AG09319 (cell line): ENCODE results near the gene NOL4L.

Experiments used
- DNase-seq: peaks from one replicate; pipeline ENCODE4 v3.0.0-alpha.2; 2010; ENCODE audit warnings: low read depth; ENCODE audit errors: extremely low read depth
- TF ChIP-seq, protein P1 (sequence below): IDR thresholded peaks from 2 replicates; pipeline ENCODE4 v1.5.1; 2011; ENCODE audit warnings: low read depth, mild to moderate bottlenecking, inconsistent platforms, low read length, moderate library complexity

NOL4L gene

DNA sequence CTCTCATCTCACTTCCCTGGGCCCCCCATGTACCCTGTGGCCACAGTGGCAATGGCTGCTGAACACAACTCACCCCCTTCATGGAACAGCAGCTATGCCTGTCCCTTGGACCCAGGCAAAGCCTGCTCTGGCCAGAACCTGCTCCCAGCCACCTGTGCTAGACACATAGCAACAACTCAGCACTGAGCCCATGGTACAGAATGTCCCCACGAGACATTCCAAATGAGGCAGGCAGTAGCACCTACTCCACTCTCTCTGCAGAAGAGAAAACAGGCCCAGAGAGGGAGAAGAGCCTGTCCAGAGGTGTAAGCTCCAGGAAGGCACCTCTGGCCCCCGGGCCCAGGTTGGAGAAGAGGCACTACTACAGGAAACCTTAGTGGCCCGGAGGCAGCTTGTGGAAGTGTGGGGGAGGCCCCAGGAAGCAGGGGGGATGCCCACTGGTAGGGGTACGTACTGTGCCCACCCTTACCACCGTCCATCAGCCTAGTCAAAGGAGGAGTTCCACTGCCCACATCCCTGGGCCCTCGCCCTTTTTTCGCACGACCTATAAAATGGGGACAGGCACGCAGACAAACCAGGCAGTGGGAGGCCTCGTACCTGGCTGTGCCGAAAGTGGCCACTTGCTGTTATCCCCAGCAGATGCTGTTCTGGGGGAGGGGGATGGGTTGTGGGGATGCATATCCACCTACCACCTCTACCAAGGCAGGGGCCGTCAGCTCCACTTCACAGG is 129.8 kb downstream of the NOL4L start:
- DNase-seq = no peak
- TF ChIP-seq, protein P1, sequence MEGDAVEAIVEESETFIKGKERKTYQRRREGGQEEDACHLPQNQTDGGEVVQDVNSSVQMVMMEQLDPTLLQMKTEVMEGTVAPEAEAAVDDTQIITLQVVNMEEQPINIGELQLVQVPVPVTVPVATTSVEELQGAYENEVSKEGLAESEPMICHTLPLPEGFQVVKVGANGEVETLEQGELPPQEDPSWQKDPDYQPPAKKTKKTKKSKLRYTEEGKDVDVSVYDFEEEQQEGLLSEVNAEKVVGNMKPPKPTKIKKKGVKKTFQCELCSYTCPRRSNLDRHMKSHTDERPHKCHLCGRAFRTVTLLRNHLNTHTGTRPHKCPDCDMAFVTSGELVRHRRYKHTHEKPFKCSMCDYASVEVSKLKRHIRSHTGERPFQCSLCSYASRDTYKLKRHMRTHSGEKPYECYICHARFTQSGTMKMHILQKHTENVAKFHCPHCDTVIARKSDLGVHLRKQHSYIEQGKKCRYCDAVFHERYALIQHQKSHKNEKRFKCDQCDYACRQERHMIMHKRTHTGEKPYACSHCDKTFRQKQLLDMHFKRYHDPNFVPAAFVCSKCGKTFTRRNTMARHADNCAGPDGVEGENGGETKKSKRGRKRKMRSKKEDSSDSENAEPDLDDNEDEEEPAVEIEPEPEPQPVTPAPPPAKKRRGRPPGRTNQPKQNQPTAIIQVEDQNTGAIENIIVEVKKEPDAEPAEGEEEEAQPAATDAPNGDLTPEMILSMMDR = no peak

DNA sequence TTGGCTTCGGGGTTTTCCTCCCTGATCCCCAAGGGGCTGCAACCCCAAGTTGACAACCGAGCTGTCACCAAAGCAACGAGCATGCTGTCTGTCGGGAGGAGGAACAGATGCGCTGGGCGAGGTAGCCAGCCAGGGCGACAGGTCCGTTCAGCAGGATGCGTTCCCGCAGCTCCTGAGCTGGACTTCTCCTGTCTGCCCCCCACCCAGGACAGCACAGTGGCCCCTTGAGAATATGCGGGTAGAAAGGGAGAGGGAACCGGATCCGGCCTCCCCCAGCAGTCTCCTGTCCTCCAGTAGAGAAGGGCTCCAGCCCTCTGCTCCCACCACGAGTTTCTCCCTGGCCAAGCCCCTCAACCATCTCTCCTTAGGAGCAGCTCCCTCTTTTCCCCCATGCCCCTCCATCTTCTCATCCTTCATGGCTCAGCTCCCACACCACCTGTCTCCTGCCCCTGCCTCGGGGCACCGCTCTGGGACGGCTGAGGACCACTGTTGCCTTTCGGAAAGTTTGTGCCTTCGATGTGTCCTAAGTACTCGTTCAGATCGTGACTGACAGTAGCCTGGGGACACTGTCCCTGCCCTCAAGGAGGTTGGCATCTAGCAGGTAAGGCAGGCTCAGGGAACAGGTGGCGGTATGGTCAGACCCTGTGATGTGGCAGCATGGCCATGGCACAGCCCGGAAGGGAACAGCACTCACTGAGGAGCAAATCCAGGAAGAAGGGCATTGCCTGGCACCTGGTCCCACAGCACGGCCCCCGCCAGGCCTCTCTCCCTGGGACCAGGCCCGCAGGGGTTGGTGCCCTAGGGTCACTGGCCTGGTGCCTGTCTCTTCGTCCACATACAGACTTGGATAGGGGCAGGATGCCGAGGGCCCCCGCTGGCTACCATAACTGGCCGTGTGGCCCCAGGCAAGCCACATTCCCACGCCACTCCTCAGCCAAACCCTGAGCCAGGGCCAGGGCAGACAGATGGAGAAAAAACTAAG is 130.7 kb downstream of the NOL4L start:
- no peak for DNase-seq
- TF ChIP-seq, protein P1 = no peak

DNA sequence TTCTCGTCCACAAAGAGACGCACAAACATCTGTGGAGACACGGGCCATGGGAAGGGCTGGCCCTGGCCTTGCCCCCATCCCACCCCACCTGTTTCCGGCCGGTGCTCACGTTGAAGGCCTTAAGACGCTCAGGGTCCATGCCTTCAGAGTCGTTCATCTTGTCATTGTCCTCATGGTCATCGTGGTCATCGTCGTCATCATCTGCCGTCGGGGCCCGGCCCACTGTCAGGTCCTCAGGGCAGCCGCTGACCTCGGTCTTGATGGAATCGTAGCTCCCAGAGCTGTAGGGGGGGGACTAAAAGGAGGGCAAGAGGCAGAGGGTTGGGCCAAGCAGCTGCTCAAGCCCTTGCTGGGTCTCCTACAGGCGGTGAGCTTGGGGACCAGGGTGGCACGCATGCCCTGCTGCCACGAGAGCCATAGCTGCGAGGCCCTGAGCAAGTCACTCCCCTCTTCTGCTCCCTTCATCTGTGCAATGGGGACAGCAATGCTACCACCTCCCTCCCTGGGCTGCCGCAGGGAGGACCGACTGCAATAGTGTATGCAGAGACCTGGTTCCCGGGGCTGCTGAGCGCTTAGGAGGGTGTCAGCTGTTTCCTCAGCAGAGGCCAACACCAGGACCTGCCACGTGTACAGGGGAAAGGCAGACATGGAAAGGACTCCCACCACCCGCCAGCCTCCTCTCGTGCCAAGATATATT is 131.5 kb downstream of the NOL4L start:
- TF ChIP-seq, protein P1 = no peak
- DNase-seq = no peak

DNA sequence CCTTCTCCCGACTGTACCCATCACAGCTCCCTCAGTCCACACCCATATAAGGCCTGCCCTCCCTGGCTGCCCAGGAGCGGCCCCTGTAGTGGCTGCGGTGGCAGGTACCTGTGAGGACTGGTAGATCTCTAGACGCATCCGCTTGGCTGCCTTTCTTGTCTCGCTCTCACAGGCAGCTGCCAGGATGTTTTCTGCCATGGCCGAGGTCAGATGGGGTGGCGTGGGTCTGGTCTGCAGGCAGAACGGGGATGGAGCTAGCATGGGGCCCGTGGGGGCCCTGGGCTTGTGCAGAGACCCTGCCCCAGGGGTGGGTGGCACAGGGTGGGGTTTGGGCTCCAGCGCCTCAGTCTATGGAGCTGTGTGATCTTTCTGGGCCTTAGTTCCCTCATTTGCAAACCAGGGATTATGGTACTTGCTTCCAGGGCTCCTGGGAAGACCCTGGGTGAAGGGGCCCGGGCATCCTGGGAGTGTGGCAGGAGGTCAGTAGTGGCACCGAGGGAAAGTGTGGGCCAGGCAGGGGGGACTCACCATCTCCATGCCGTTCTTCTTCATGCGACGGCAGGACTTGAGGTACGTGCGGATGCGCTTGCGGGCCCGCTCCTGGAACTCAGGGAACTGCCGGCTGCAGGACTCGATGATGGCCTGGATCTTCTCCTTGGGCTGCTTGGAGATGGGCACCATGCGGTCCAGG is 132.2 kb downstream of the NOL4L start:
- TF ChIP-seq, protein P1 = no peak
- no peak for DNase-seq

DNA sequence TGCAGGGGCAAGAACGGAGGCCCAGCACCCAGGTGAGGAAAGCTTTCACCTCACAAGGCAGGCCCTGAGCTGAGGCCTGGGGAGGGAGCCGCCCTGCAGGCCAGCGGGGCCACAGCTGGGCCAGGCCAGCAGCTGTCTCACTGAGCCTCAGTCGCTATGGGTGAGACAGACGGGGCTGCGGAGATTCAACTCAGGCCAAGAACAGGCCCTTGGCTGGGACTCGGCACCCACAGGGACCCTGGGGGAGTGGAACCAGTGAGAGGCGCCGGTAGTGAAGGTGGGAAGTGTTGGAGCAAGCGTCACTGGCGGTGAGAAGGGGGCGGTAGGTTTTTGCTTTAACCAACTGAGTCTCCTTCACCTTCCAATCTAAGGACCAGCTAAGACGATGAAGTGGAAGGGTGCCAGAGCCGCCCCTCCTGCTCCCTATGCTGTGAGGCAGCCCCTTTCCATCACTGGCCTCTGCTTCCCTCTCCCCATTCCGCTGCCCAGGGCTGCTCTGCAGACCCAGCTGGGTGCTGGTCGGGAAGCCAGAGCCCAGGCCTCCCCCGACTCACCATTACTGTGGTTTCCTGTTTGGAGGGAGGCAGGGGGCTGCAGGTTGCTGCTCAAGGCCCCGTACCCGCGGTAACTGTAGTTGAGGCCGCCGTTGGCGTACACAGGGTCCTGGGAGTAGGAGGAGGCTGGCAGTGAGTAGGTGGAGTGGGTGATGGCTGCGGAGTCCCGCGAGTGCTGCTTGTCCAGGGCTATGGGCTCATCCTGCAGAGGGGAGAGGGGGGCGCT is 133.3 kb downstream of the NOL4L start:
- TF ChIP-seq, protein P1 = no peak
- no peak for DNase-seq

DNA sequence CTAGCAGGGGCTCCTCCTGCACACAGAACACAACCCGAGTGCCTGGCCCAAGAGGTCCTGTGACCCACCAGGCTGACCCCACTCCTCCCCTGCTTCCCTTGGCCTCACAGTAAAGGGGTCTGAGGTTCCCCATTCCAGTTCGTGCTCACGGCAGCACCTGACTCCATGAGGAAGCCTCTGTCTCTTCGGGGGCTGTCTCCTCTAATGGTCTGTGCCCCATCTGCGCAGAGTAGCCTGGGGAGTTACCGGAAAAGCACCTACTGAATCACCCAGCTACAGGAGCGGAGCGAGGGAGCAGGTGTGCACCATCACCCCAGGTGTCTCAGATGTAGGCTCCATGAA is 133.8 kb downstream of the NOL4L start:
- TF ChIP-seq, protein P1 = no peak
- DNase-seq = no peak
